HG03457 (cell line): ENCODE measurements around the gene GPBP1L1.

Experiments
- ATAC-seq: cut with Tn5 transposase; IDR thresholded peaks from one replicate; pipeline ENCODE4 v1.9.1; 2021; ENCODE audit warnings: moderate number of reproducible peaks; ENCODE audit not compliant: unreplicated experiment

GPBP1L1 gene

DNA sequence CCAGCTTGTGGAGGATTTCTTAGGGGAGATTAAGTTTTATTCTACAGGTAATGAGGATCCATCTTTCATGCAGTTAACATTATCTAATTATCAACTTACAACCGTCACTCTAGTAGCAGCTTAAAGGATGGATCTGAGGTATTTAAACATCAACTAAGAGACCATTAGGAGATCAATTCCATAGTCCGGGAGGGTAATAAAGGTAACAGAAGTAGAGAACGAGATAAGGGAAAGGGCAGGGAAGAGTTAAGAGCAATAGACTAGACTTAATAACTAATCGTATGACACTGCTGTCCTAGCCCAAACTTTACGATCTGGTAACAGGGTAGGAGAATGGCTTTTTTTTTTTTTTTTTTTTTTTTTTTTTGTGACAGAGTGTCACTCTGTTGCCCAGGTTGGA is 43.0 kb downstream of the GPBP1L1 start:
- no peak for ATAC-seq

GRCh38 chr1:45640293-45640692 is 46.0 kb downstream of the GPBP1L1 start:
- no peak for ATAC-seq

GRCh38 chr1:45635211-45635610 is 51.1 kb downstream of the GPBP1L1 start:
- no peak for ATAC-seq

GRCh38 chr1:45630429-45630828 is 55.9 kb downstream of the GPBP1L1 start:
- ATAC-seq, result no peak

DNA sequence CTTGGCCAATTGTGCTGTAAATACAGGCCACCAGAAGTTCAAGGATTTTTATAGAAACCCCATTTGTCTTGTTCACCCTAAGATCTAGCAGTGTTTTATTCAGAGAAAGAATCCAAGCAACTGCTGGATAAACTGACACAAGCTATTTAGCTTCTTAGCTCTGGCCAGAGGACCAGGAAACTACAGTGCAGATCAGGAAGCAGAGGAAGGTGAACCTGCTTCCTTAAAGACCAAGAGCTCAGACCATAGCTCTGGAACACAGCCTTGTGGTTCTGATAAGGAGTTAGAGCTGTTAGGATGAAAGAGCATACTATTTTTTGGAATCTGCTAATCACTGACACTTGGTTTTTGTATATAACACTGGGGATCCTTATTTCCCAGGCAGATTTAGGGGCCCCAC is 57.3 kb downstream of the GPBP1L1 start:
- ATAC-seq, result no peak

DNA sequence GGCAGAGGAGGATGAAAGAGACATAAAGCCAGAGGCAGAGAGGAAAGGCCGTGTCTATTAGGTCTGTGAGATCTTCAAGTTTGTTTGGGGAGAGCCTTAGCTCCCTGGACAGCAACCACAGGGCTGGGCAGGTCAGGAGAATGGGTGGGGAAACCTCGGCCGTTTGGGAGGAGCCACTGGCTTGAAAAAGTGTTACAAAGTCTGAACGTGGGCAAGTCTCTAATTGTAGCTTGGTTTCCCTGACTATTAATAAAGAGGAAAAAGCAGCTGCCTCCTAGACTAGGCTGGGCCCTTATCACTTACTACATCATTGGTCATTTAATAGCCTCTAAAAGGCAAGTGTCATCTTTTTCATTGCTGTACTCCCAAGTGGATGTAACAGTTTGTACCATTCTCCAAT is 62.4 kb downstream of the GPBP1L1 start, which contains the start of gene CCDC17:
Gene CCDC17, minus strand, starts transcription at position 83 of the 400 bp plus-strand sequence. CDS start 145 bp downstream, outside the sequence.
- ATAC-seq, result no peak

GRCh38 chr1:45622524-45623394 is 63.6 kb downstream of the GPBP1L1 start:
- ATAC-seq, result no peak

- no peak for ATAC-seq
Observed at GRCh38 chr1:45621895-45622523, 64.3 kb downstream of the GPBP1L1 start.

DNA sequence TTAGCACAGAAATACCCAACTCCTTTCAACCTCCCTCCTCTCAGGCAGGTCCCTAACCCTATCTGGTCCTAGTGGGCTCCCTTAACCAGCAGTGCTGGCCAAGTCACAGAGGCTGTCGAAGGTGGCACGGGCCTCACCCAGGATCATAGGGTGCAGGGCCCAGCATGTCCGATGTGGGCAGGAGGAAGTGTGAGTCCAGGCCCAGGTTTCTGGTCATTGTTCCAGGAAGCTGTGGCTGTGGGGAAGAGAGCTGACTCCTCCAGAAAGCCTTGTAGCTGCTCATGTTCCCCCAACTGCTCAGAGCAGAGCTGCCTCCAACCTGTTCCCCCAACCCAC is 64.9 kb downstream of the GPBP1L1 start:
- no peak for ATAC-seq

- no peak for ATAC-seq
Observed at GRCh38 chr1:45620588-45621500, 65.5 kb downstream of the GPBP1L1 start.

DNA sequence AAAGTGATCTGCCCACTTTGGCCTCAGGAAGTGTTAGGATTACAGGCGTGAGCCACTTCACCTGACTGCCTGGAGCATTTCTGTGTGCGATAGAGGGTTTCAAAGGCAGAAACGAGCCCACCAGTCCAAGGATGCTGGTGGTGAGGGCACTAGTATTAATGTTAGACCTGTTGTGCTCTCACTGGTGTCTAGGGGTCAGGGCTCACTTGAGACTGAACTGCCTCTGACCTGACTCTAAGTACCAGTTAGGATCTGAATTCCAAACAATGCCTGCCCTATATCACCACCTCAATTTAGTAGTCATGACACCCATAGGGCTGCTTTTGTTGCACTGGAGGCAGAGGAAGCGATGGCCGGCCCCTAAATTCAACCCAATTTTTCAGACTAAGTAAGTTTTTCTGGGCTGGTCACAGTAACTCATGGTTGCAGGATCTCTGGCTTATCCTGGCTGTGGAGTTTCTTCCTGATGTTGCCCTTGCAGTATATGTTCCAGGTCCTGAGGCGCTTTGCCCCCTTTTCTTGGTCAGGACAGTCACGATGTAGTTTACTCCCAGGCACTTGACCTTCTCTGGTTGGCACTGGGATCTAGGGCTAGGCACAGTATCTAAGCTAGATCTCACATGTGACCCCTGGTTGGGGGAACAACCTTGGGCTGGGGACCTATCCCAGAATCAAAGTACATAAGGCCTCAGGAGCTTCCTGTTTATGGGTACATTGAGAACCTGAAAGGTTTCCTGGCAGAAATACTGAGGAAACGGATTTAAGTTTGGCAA is 67.0 kb downstream of the GPBP1L1 start:
- no peak for ATAC-seq

GRCh38 chr1:45617618-45618017 is 68.7 kb downstream of the GPBP1L1 start:
- ATAC-seq, result no peak

DNA sequence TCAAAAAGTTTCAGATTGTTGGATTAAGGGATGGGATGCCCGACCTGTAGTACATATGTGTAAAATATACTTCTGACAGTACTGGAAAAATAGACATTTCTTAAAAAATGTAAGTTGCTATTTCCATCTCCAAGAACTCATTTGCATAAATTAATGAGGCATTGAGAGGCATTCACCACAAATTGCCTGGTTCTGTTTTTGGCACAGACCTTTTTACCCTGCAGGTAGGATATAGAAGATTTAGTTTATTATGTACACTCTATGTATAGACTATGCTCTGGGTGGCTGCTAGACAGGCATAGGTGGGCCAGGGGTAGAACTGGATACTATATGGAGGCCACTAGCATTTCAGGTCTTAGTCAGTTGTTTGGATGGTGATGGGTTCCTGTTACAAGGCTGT is 70.4 kb downstream of the GPBP1L1 start:
- ATAC-seq, result no peak

- no peak for ATAC-seq
Observed at GRCh38 chr1:45612941-45613579, 73.3 kb downstream of the GPBP1L1 start.

- no peak for ATAC-seq
Observed at GRCh38 chr1:45610589-45611226, 75.6 kb downstream of the GPBP1L1 start.

DNA sequence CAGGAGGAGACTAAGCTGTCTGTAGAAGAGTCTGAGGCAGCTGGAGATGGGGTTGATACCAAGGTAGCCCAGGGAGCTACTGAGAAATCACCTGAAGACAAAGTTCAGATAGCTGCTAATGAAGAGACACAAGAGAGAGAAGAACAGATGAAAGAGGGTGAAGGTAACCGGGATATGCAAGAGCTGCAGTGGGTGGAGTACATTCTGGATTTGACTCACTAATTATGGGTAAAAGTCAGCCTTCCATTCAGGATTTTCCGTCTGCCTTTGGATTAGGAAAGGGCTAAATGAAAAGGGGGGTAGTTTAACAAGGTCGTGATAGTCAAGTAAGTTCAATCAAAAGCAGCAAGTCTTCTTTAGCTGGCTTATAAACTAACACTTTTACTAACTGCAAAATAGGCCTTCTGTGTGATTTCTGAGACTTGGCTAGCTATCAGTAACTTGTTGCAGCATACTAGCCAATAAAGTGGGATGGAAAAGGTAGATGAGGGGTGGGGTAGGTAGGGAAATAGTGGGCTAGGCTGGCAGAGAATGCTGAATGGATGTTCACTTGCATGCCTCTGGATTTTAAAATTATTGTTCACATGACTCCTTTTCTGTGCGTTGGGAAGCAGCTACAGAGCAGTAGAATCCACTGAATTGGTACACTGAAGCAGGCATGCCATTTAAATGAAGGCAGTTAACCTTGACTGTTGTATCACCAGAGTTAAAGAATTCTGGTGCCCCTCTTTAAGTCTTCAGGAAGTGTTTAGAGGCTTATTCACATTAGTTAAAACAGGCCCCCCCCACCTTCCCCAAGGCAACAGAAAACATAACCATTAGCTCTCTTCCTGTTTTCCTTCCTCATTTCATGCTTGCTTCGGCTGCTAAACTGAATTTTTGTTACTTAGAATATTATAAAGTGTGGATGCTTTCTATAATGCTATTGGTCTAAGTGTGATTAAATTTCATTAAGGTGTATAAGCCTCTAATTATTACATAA is 77.9 kb downstream of the GPBP1L1 start:
- no peak for ATAC-seq

- ATAC-seq, result no peak
Observed at GRCh38 chr1:45607404-45608074, 78.8 kb downstream of the GPBP1L1 start.

DNA sequence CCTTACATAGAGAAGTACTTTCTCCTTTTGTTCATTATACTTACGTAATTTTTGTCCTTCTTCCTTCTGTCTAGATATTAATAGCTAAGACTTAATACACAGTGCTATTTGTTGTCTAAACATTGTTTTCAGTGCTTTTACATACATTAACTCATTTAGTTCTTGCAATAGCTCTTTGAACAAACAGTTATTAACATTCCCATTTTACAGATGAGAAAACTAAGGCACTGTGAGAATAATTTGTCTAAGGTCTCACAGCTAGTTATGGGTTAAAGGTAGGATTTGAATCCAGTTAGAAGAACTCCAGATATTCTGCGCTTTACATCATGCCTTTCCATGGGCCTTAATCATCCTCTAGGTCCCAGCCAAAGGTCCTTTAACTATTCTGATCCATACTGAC is 82.1 kb downstream of the GPBP1L1 start:
- no peak for ATAC-seq
